Hepatocyte (in vitro differentiated cells): ENCODE measurements around the gene AICDA. TPM values are rescaled to one million over a fixed set of nuclear protein-coding genes. Genes with fewer than 3 reads are reported as not detected.

Source experiments
- DNase-seq: peaks from one replicate; pipeline ENCODE4 v3.0.0-alpha.2; 2016; ENCODE audit warnings: low spot score
- H2AFZ ChIP-seq: fragments of 200-600 bp; sonication (generic); 2 replicates; pipeline ENCODE4 v1.6.0; 2016; ENCODE audit warnings: antibody characterized with exemption, mild to moderate bottlenecking
- H3K27ac ChIP-seq: fragments of 200-600 bp; sonication (generic); 2 replicates; pipeline ENCODE4 v1.5.1; 2016; ENCODE audit warnings: mild to moderate bottlenecking
- H3K27me3 ChIP-seq: fragments of 200-600 bp; sonication (generic); 2 replicates; pipeline ENCODE4 v1.6.1; 2016
- H3K36me3 ChIP-seq: fragments of 200-600 bp; sonication (generic); replicated peaks from 2 replicates; pipeline ENCODE4 v1.5.1; 2016; ENCODE audit warnings: low read depth; ENCODE audit not compliant: insufficient read depth
- H3K4me1 ChIP-seq: fragments of 200-600 bp; sonication (generic); 2 replicates; pipeline ENCODE4 v1.5.1; 2016; ENCODE audit warnings: mild to moderate bottlenecking, moderate library complexity; ENCODE audit not compliant: insufficient read depth
- H3K4me2 ChIP-seq: fragments of 200-600 bp; sonication (generic); 2 replicates; pipeline ENCODE4 v1.6.0; 2016
- H3K4me3 ChIP-seq: fragments of 200-600 bp; sonication (generic); 2 replicates; pipeline ENCODE4 v1.5.1; 2016; ENCODE audit warnings: mild to moderate bottlenecking
- H3K79me2 ChIP-seq: fragments of 200-600 bp; sonication (generic); 2 replicates; pipeline ENCODE4 v1.6.0; 2017; ENCODE audit warnings: mild to moderate bottlenecking
- H3K9me2 ChIP-seq: fragments of 200-600 bp; sonication (generic); replicated peaks from 2 replicates; pipeline ENCODE4 v1.6.0; 2017; ENCODE audit warnings: mild to moderate bottlenecking; ENCODE audit not compliant: insufficient read depth
- H3K9me3 ChIP-seq: fragments of 200-600 bp; sonication (generic); 2 replicates; pipeline ENCODE4 v1.5.1; 2016; ENCODE audit warnings: low read depth, mild to moderate bottlenecking
- H4K20me1 ChIP-seq: fragments of 200-600 bp; sonication (generic); 2 replicates; pipeline ENCODE4 v1.6.0; 2016; ENCODE audit warnings: mild to moderate bottlenecking; ENCODE audit not compliant: insufficient read depth, poor library complexity, severe bottlenecking
- CTCF ChIP-seq: fragments of 200-600 bp; sonication (generic); IDR thresholded peaks from 2 replicates; pipeline ENCODE4 v1.5.1; 2016; ENCODE audit warnings: antibody characterized with exemption, mild to moderate bottlenecking; ENCODE audit not compliant: poor library complexity
- EZH2 ChIP-seq: fragments of 200-600 bp; sonication (generic); IDR thresholded peaks from 2 replicates; pipeline ENCODE4 v1.6.1; 2016; ENCODE audit warnings: antibody characterized with exemption, mild to moderate bottlenecking, borderline replicate concordance
- EZH2phosphoT487 ChIP-seq: fragments of 200-600 bp; sonication (generic); IDR thresholded peaks from one replicate; pipeline ENCODE4 v1.6.1; 2018; ENCODE audit warnings: antibody characterized with exemption, mild to moderate bottlenecking, low read depth, moderate library complexity; ENCODE audit not compliant: unreplicated experiment, severe bottlenecking
- WGBS: methylation state at CpG from one replicate; pipeline ENCODE4 v1.1.6; 2016; ENCODE audit warnings: low lambda C conversion rate; ENCODE audit errors: missing lambda C conversion rate; 5-methylcytosine and 5-hydroxymethylcytosine counted together
- polyA plus RNA-seq: library from polyadenylated mRNA; unstranded; fragments of >200 nt; fragmentation: Nextera tagmentation; extraction: Ambion mirVana; gene quantifications from 2 replicates; pipeline ENCODE4 v1.2.1, GENCODE V29; 2016
- total RNA-seq: library from RNA; depleted of rRNA; stranded (reverse); fragments of >200 nt; gene quantifications from 2 replicates; pipeline ENCODE4 v1.2.3, GENCODE V29; 2014

Gene AICDA
- total and polyA plus RNA-seq, 2 experiments from 2014 or later = 0.23 TPM; not detected in 1

- Histone ChIP-seq H3K9me2 (no peaks in the 10 kb centered on the region), H3K79me2 (no peaks in the 10 kb centered on the region), H3K27me3 (no peaks in the 10 kb centered on the region), H3K27ac (no peak overlapping the region), H3K36me3 (no peaks in the 10 kb centered on the region), H3K9me3 (no peaks in the 10 kb centered on the region), H3K4me1 (no peaks in the 10 kb centered on the region), H3K4me2 (no peak overlapping the region), H3K4me3 (no peak overlapping the region), H4K20me1 (no peaks in the 10 kb centered on the region), H2AFZ (no peak overlapping the region)
- 87% methylated on average over 3 of the region's 3 CpGs for WGBS
- TF ChIP-seq CTCF = no peak
- TF ChIP-seq EZH2phosphoT487 = no peak
- TF ChIP-seq EZH2 = no peak
- no peak for DNase-seq
These were observed 16.1 kb downstream of the AICDA start for GRCh38 chr12:8596561-8596960.

DNA sequence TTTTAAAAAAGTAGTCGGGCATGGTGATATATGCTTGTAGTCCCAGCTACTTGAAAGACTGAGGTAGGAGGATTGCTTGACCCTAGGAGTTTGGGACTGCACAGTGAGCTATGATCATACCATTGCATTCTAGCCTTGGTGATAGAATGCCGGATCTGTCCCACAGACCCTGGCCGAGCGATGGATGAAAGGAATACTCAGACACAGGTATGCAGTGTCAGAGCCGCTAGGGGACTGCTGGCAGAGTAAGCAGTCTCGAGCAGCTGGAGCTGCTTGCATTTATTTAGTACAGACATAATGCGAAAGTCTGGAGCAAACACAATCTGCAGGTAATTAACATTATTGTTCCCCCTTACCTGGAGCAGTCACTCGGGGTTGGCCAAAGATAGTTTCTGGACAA lies 18.6 kb downstream of the AICDA start:
- DNase-seq = no peak
- Histone ChIP-seq H3K4me1 (no peaks in the 10 kb centered on the region), H3K9me2 (no peaks in the 10 kb centered on the region), H3K27me3 (no peaks in the 10 kb centered on the region), H3K36me3 (no peaks in the 10 kb centered on the region), H2AFZ (no peak overlapping the region), H3K9me3 (no peaks in the 10 kb centered on the region), H3K4me3 (no peak overlapping the region), H4K20me1 (no peaks in the 10 kb centered on the region), H3K4me2 (no peak overlapping the region), H3K27ac (no peak overlapping the region), H3K79me2 (no peaks in the 10 kb centered on the region)
- no peak for TF ChIP-seq EZH2phosphoT487
- no peak for TF ChIP-seq EZH2
- TF ChIP-seq CTCF = no peak
- WGBS = 56% methylated on average over 8 of the region's 8 CpGs

- H3K36me3 ChIP-seq = no peaks in the 10 kb centered on the region
- H3K27ac ChIP-seq = no peak overlapping the region
- H3K79me2 ChIP-seq = no peaks in the 10 kb centered on the region
- no peaks in the 10 kb centered on the region for H4K20me1 ChIP-seq
- no peak for DNase-seq
- no peak overlapping the region for H2AFZ ChIP-seq
- no peaks in the 10 kb centered on the region for H3K27me3 ChIP-seq
- WGBS = 93% methylated on average over 2 of the region's 2 CpGs
- H3K4me2 ChIP-seq = no peak overlapping the region
- no peak overlapping the region for H3K4me3 ChIP-seq
- H3K9me2 ChIP-seq = no peaks in the 10 kb centered on the region
- H3K4me1 ChIP-seq = no peaks in the 10 kb centered on the region
- TF ChIP-seq EZH2phosphoT487 (no peak), CTCF (no peak), EZH2 (no peak)
- H3K9me3 ChIP-seq = no peaks in the 10 kb centered on the region
These were observed 19.4 kb downstream of the AICDA start for GRCh38 chr12:8593246-8593645.
